HCT116 (cell line): ENCODE measurements around the gene ITPR2. TPM values are rescaled to one million over a fixed set of nuclear protein-coding genes. Genes with fewer than 3 reads are reported as not detected.

ENCODE experiments used
- ATAC-seq: fragments of 200-7000 bp; cut with Tn5 transposase; 2 replicates; pipeline ENCODE4 v1.9.1; 2020; ENCODE audit warnings: mild to moderate bottlenecking, moderate library complexity
- BruUV-seq: library from RNA; stranded (reverse); fragments of 400-500 nt; replicated peaks from 2 replicates; lab custom pipeline; 2021; lab: Mats Ljungman, UMichigan
- CTCF ChIA-PET: fragments of 300-600 bp; sonication (Branson Sonifier 250); formaldehyde crosslinking; loops from one replicate; lab custom pipeline; 2021; ENCODE audit warnings: antibody characterized with exemption; lab: Charles Lee
- POLR2A ChIA-PET: fragments of 300-600, 350-600 bp; sonication (Branson Sonifier 250); formaldehyde crosslinking; loops from one replicate; lab custom pipeline; 2021; ENCODE audit warnings: antibody characterized with exemption; lab: Charles Lee
- RAD21 ChIA-PET, 2 experiments: fragments of 300-600 bp; sonication (Branson Sonifier 250); formaldehyde crosslinking; loops; one replicate each; lab custom pipeline; 2023; ENCODE audit warnings: low total read pairs in 2 of 2; ENCODE audit not compliant: uncharacterized antibody in 2 of 2, unreplicated experiment in 2 of 2, low non-redundant PET in 1 of 2; lab: Charles Lee
- DNase-seq: peaks from one replicate; pipeline ENCODE4 v3.0.0-alpha.2; 2010; ENCODE audit warnings: low read depth, low spot score
- H2AFZ ChIP-seq: fragments of 200-600 bp; shearing (Covaris generic), sonication (generic); 2 replicates; pipeline ENCODE4 v1.6.1; 2017; ENCODE audit warnings: low read depth, mixed run types, mixed read lengths, antibody characterized with exemption, low read length; ENCODE audit not compliant: poor library complexity, severe bottlenecking
- H3K27ac ChIP-seq: 2 replicates; pipeline ENCODE4 v1.5.1; 2012; ENCODE audit warnings: low read depth, low read length
- H3K27me3 ChIP-seq: fragments of 200-600 bp; sonication (generic); 2 replicates; pipeline ENCODE4 v1.6.1; 2016; ENCODE audit warnings: mixed run types, low read length, mixed read lengths; ENCODE audit not compliant: insufficient read depth
- H3K36me3 ChIP-seq, 2 experiments: fragments of 200-500 bp in 1 of 2; fragments of 200-600 bp in 1 of 2; sonication (Bioruptor generic) in 1 of 2; sonication (generic) in 1 of 2; 2 replicates each; pipeline versions ENCODE4 v1.5.1 to v1.6.1; 2014 to 2016; ENCODE audit warnings: low read length in 2 of 2, inconsistent platforms in 1 of 2, mixed read lengths in 1 of 2, mixed run types in 1 of 2; ENCODE audit not compliant: insufficient read depth in 2 of 2, control insufficient read depth in 1 of 2
- H3K4me1 ChIP-seq, 2 experiments: fragments of 200-600 bp in 1 of 2; sonication (generic) in 1 of 2; 2 replicates each; pipeline versions ENCODE4 v1.5.1 to v1.6.1; 2012 to 2017; ENCODE audit warnings: low read length in 2 of 2, inconsistent platforms in 1 of 2, mild to moderate bottlenecking in 1 of 2, mixed read lengths in 1 of 2, mixed run types in 1 of 2, moderate library complexity in 1 of 2; ENCODE audit not compliant: insufficient read depth in 2 of 2, control insufficient read depth in 1 of 2
- H3K4me2 ChIP-seq: fragments of 200-600 bp; sonication (generic); 2 replicates; pipeline ENCODE4 v1.6.1; 2017; ENCODE audit warnings: mixed run types, low read length, mixed read lengths
- H3K4me3 ChIP-seq, 2 experiments: fragments of 200-600 bp in 1 of 2; sonication (generic) in 1 of 2; replicated peaks in 1 of 2; 2 replicates each; pipeline ENCODE4 v1.5.1; 2011 to 2016; ENCODE audit warnings: low read length in 2 of 2, control low read depth in 1 of 2, low read depth in 1 of 2, mild to moderate bottlenecking in 1 of 2, mixed read lengths in 1 of 2, mixed run types in 1 of 2
- H3K79me2 ChIP-seq: fragments of 200-600 bp; sonication (generic); 2 replicates; pipeline ENCODE4 v1.6.1; 2017; ENCODE audit warnings: mild to moderate bottlenecking, mixed run types, low read length, moderate library complexity, mixed read lengths; ENCODE audit not compliant: insufficient read depth
- H3K9ac ChIP-seq: fragments of 200-600 bp; sonication (generic); 2 replicates; pipeline ENCODE4 v1.6.1; 2016; ENCODE audit warnings: low read length, mixed read lengths
- H3K9me2 ChIP-seq: fragments of 200-600 bp; sonication (generic), shearing (Covaris generic); 2 replicates; pipeline ENCODE4 v1.6.1; 2017; ENCODE audit warnings: mixed run types, mild to moderate bottlenecking, moderate library complexity; ENCODE audit not compliant: insufficient read depth
- H3K9me3 ChIP-seq, 2 experiments: fragments of 200-500 bp in 1 of 2; fragments of 200-600 bp in 1 of 2; sonication (Bioruptor generic) in 1 of 2; sonication (generic) in 1 of 2; 2 replicates each; pipeline ENCODE4 v1.6.1; 2014 to 2017; ENCODE audit warnings: low read length in 2 of 2, mixed read lengths in 2 of 2, inconsistent platforms in 1 of 2, low read depth in 1 of 2, mild to moderate bottlenecking in 1 of 2, mixed run types in 1 of 2, moderate library complexity in 1 of 2; ENCODE audit not compliant: control insufficient read depth in 1 of 2, insufficient read depth in 1 of 2
- H4K20me1 ChIP-seq: fragments of 200-600 bp; sonication (generic), shearing (Covaris generic); 2 replicates; pipeline ENCODE4 v1.6.1; 2017; ENCODE audit warnings: mixed run types, mild to moderate bottlenecking, moderate library complexity; ENCODE audit not compliant: insufficient read depth
- CEBPB ChIP-seq: IDR thresholded peaks from 2 replicates; pipeline ENCODE4 v1.6.1; 2012; ENCODE audit warnings: low read depth
- ELF1 ChIP-seq: IDR thresholded peaks from 2 replicates; pipeline ENCODE4 v1.6.1; 2012; ENCODE audit warnings: low read depth, borderline replicate concordance
- EZH2 ChIP-seq: fragments of 200-600 bp; sonication (generic); IDR thresholded peaks from 2 replicates; pipeline ENCODE4 v1.6.1; 2017; ENCODE audit warnings: antibody characterized with exemption, mixed run types
- POLR2A ChIP-seq: IDR thresholded peaks from 2 replicates; pipeline ENCODE4 v1.7.0; 2011; ENCODE audit warnings: borderline replicate concordance; ENCODE audit not compliant: insufficient read depth, insufficient read length; ENCODE audit errors: extremely low read depth
- SIN3A ChIP-seq: IDR thresholded peaks from 2 replicates; pipeline ENCODE4 v1.6.1; 2012; ENCODE audit warnings: low read depth
- SRF ChIP-seq: IDR thresholded peaks from 2 replicates; pipeline ENCODE4 v1.6.1; 2012; ENCODE audit warnings: low read depth
- intact Hi-C: fragments of 100-400 bp; cut with micrococcal nuclease; formaldehyde crosslinking; loops from 2 replicates; pipeline ENCODE4 v1.10.0; 2022
- total RNA-seq: library from RNA; stranded (reverse); gene quantifications from one replicate; pipeline ENCODE4 v1.2.1, GENCODE V29; 2021; ENCODE audit not compliant: unreplicated experiment
- TF ChIP-seq, protein P1 (sequence below): IDR thresholded peaks from 2 replicates; pipeline ENCODE4 v1.6.1; 2012
- TF ChIP-seq, protein P2 (sequence below): IDR thresholded peaks from 2 replicates; pipeline ENCODE4 v1.6.1; 2012

The ITPR2 gene
- total RNA-seq, 1 experiment from 2014 or later = 6.5 TPM

DNA sequence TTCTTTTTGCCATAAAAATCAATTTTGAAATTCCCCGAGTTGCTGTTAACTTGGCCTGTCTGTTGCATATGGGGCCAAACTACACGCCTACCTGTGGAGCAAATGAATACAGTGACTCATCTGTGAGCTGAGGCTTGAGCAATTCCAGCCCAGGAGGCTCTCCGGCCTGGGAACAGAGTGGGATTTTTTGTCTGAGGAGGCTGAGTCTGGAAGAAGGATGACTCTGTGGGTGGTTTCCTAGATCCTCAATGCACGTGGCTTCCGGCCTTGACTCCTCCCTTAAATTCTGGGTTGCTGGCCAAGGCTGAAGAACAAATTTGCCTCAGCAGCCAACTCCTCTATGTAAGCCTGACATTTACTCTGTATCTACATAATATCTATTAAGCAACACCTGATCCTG is 513.5 kb downstream of the ITPR2 start:
- intact Hi-C loops = no loop called here
- no peaks in the 10 kb centered on the region for H4K20me1 ChIP-seq
- H2AFZ ChIP-seq = no peak overlapping the region
- no peaks in the 10 kb centered on the region for H3K9me3 ChIP-seq
- H3K4me2 ChIP-seq = no peak overlapping the region
- DNase-seq (no peak), ATAC-seq (no peak)
- no peak overlapping the region for H3K4me3 ChIP-seq
- no peaks in the 10 kb centered on the region for H3K27me3 ChIP-seq
- ChIA-PET RAD21 (no interaction called here), POLR2A (no interaction called here), CTCF (no interaction called here)
- H3K9ac ChIP-seq = no peak overlapping the region
- TF ChIP-seq EZH2 = no peak
- TF ChIP-seq, protein P1, sequence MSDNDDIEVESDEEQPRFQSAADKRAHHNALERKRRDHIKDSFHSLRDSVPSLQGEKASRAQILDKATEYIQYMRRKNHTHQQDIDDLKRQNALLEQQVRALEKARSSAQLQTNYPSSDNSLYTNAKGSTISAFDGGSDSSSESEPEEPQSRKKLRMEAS = no peak
- no peak for TF ChIP-seq POLR2A
- TF ChIP-seq ELF1 = no peak
- TF ChIP-seq CEBPB = 0 out of 2 replicates have a peak, but pooled peaks have one; percentile 15
- TF ChIP-seq, protein P2, sequence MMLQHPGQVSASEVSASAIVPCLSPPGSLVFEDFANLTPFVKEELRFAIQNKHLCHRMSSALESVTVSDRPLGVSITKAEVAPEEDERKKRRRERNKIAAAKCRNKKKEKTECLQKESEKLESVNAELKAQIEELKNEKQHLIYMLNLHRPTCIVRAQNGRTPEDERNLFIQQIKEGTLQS = no peak
- TF ChIP-seq SIN3A = no peak
- TF ChIP-seq SRF = no peak
- no peaks in the 10 kb centered on the region for H3K9me2 ChIP-seq
- H3K4me1 ChIP-seq = peaks cover 8 to 23% of the 10 kb centered on the region in 2 experiments; a peak in 3 of 4 replicates
- no peak overlapping the region for H3K27ac ChIP-seq
- BruUV-seq = no TSS peak
- no peaks in the 10 kb centered on the region for H3K36me3 ChIP-seq
- H3K79me2 ChIP-seq = no peaks in the 10 kb centered on the region

DNA sequence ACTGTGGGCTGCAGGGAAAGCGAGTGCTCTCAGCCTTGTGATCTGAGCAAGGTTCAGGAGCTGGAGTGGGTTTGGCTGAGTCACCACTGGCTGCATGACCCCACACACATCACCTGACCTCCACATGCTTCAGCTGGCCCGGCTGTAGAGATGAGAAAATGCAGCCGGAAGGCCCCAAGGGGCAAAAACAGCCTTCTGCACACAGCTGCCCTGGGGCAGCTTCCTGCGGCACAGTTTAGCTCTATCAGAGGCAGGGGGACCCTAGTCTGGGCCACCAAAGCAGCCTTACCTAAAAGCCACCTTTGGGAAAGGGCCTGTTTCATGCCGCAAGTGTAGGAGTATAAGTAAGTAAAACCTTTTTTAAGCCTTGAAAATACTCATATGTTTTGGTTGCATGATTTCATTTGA is 514.3 kb downstream of the ITPR2 start:
- H2AFZ ChIP-seq = no peak overlapping the region
- peaks cover 8 to 23% of the 10 kb centered on the region in 2 experiments; a peak in 3 of 4 replicates for H3K4me1 ChIP-seq
- POLR2A ChIA-PET = no interaction called here
- ATAC-seq (peak; percentile 81), DNase-seq (no peak)
- RAD21 ChIA-PET = no interaction called here
- H3K27me3 ChIP-seq = no peaks in the 10 kb centered on the region
- no peaks in the 10 kb centered on the region for H3K79me2 ChIP-seq
- BruUV-seq = no TSS peak
- no peaks in the 10 kb centered on the region for H3K36me3 ChIP-seq
- H3K9me2 ChIP-seq = no peaks in the 10 kb centered on the region
- H3K9ac ChIP-seq = no peak overlapping the region
- H4K20me1 ChIP-seq = no peaks in the 10 kb centered on the region
- peak overlapping the region; percentile 21; the same call in 1 of the 2 replicates for H3K27ac ChIP-seq
- CTCF ChIA-PET = no interaction called here
- no peak overlapping the region for H3K4me3 ChIP-seq
- TF ChIP-seq CEBPB = no peak
- TF ChIP-seq, protein P1 = peak; percentile 25; the same call in 1 of the 2 replicates
- intact Hi-C loops = no loop called here
- no peaks in the 10 kb centered on the region for H3K9me3 ChIP-seq
- peak overlapping the region; percentile 43 for H3K4me2 ChIP-seq
